IMR-90 (cell line): Measurements from ENCODE around the gene HYDIN. TPM values are rescaled to one million over a fixed set of nuclear protein-coding genes. Genes with fewer than 3 reads are reported as not detected.
"Not testable (repeated sequence)": the region's sequence is repeated elsewhere in the genome, so short reads cannot be mapped to it uniquely, and the experiment has no call there.

Experiments
- ATAC-seq: fragments of 200-7000 bp; cut with Tn5 transposase; 2 replicates; pipeline ENCODE4 v1.9.1; 2020; ENCODE audit warnings: low read depth, mild to moderate bottlenecking, moderate library complexity
- BruUV-seq: library from RNA; stranded (reverse); fragments of 400-500 nt; replicated peaks from 2 replicates; lab custom pipeline; 2021; lab: Mats Ljungman, UMichigan
- CTCF ChIA-PET: fragments of 300-600 bp; formaldehyde crosslinking; extraction: SDS; loops from one replicate; lab custom pipeline; 2021; ENCODE audit warnings: antibody characterized with exemption; lab: Yijun Ruan, JAX
- POLR2A ChIA-PET: fragments of 300-600 bp; sonication (Branson Sonifier 250); formaldehyde crosslinking; loops from one replicate; lab custom pipeline; 2022; ENCODE audit warnings: antibody characterized with exemption; ENCODE audit not compliant: unreplicated experiment; lab: Charles Lee
- DNase-seq: peaks from one replicate; pipeline ENCODE4 v3.0.0; 2013
- H2AFZ ChIP-seq: replicated peaks from 2 replicates; pipeline ENCODE3; 2013; ENCODE audit warnings: low read length, mild to moderate bottlenecking; ENCODE audit not compliant: poor library complexity
- H2AK5ac ChIP-seq: 2 replicates; pipeline ENCODE4 v1.6.1; 2013; ENCODE audit warnings: low read depth, low read length, inconsistent platforms
- H2AK9ac ChIP-seq: replicated peaks from 2 replicates; pipeline ENCODE3; 2013; ENCODE audit warnings: mild to moderate bottlenecking, low read depth, low read length, moderate library complexity; ENCODE audit not compliant: poor library complexity
- H2BK120ac ChIP-seq: 2 replicates; pipeline ENCODE4 v1.6.1; 2013; ENCODE audit warnings: low read depth, low read length, inconsistent platforms
- H2BK15ac ChIP-seq: 3 replicates; pipeline ENCODE4 v1.6.1; 2013; ENCODE audit warnings: low read depth, low read length, inconsistent platforms
- H2BK20ac ChIP-seq: 2 replicates; pipeline ENCODE4 v1.6.1; 2013; ENCODE audit warnings: low read depth, mild to moderate bottlenecking, inconsistent platforms, low read length, moderate library complexity
- H2BK5ac ChIP-seq: 2 replicates; pipeline ENCODE4 v1.6.1; 2013; ENCODE audit warnings: mild to moderate bottlenecking, low read depth, low read length, inconsistent platforms; ENCODE audit not compliant: poor library complexity, severe bottlenecking
- H3K14ac ChIP-seq: replicated peaks from 2 replicates; pipeline ENCODE4 v1.6.1; 2013; ENCODE audit warnings: low read depth, low read length, inconsistent platforms
- H3K18ac ChIP-seq: 2 replicates; pipeline ENCODE4 v1.6.1; 2013; ENCODE audit warnings: low read depth, low read length, control low read depth
- H3K23ac ChIP-seq: 2 replicates; pipeline ENCODE4 v1.6.1; 2013; ENCODE audit warnings: low read depth, low read length, inconsistent platforms
- H3K27ac ChIP-seq: 2 replicates; pipeline ENCODE4 v1.5.1; 2013; ENCODE audit warnings: mild to moderate bottlenecking, control low read depth, low read length; ENCODE audit not compliant: insufficient read depth
- H3K27me3 ChIP-seq: 2 replicates; pipeline ENCODE4 v1.6.1; 2013; ENCODE audit warnings: low read length; ENCODE audit not compliant: control insufficient read depth, insufficient read depth
- H3K36me3 ChIP-seq: 2 replicates; pipeline ENCODE4 v1.6.1; 2013; ENCODE audit warnings: low read length, mixed read lengths; ENCODE audit not compliant: control insufficient read depth, insufficient read depth
- H3K4ac ChIP-seq: 2 replicates; pipeline ENCODE4 v1.6.1; 2013; ENCODE audit warnings: low read depth, low read length, inconsistent platforms
- H3K4me1 ChIP-seq: 2 replicates; pipeline ENCODE4 v1.6.1; 2013; ENCODE audit warnings: low read length, mixed read lengths; ENCODE audit not compliant: control insufficient read depth, insufficient read depth
- H3K4me2 ChIP-seq: 2 replicates; pipeline ENCODE4 v1.6.1; 2013; ENCODE audit warnings: low read depth, mild to moderate bottlenecking, control low read depth, low read length, moderate library complexity
- H3K4me3 ChIP-seq: 2 replicates; pipeline ENCODE4 v1.5.1; 2013; ENCODE audit warnings: low read depth, mild to moderate bottlenecking, control low read depth, low read length, moderate library complexity; ENCODE audit not compliant: insufficient read depth
- H3K56ac ChIP-seq: 2 replicates; pipeline ENCODE4 v1.6.1; 2013; ENCODE audit warnings: low read length, inconsistent platforms; ENCODE audit not compliant: insufficient read depth; ENCODE audit errors: extremely low read depth
- H3K79me1 ChIP-seq, 2 experiments: 2 replicates each; pipeline ENCODE4 v1.6.1; 2013; ENCODE audit warnings: low read length in 2 of 2, inconsistent platforms in 1 of 2, low read depth in 1 of 2
- H3K9ac ChIP-seq: 2 replicates; pipeline ENCODE4 v1.6.1; 2013; ENCODE audit warnings: low read depth, low read length, control low read depth
- H3K9me1 ChIP-seq: 2 replicates; pipeline ENCODE4 v1.6.1; 2013; ENCODE audit warnings: low read length, inconsistent platforms; ENCODE audit not compliant: insufficient read depth
- H3K9me3 ChIP-seq: 2 replicates; pipeline ENCODE4 v1.6.1; 2013; ENCODE audit warnings: low read length; ENCODE audit not compliant: control insufficient read depth, insufficient read depth
- H4K20me1 ChIP-seq: 2 replicates; pipeline ENCODE4 v1.6.1; 2013; ENCODE audit warnings: low read length, inconsistent platforms; ENCODE audit not compliant: insufficient read depth
- H4K5ac ChIP-seq: 2 replicates; pipeline ENCODE4 v1.6.1; 2013; ENCODE audit warnings: mild to moderate bottlenecking, low read depth, low read length, control low read depth
- H4K8ac ChIP-seq, 2 experiments: 2 replicates each; pipeline ENCODE4 v1.6.1; 2013; ENCODE audit warnings: low read depth in 2 of 2, low read length in 2 of 2, control low read depth in 1 of 2, inconsistent platforms in 1 of 2
- H4K91ac ChIP-seq: 2 replicates; pipeline ENCODE4 v1.6.1; 2013; ENCODE audit warnings: low read depth, low read length, inconsistent platforms; ENCODE audit not compliant: insufficient read depth
- WGBS, 2 experiments: methylation state at CpG; one replicate each; pipeline versions ENCODE4 v1.1.5 to v1.1.7; 2013; ENCODE audit warnings: missing lambda C conversion rate in 2 of 2; ENCODE audit not compliant: insufficient read length in 1 of 2; ENCODE audit errors: extremely low coverage in 2 of 2; 5-methylcytosine and 5-hydroxymethylcytosine counted together
- dilution Hi-C: fragments of 300-500 bp; cut with HindIII; formaldehyde crosslinking; loops from one replicate; pipeline ENCODE4 v1.14.3; 2018; ENCODE audit warnings: low sequenced_read_pairs; ENCODE audit not compliant: unreplicated experiment
- in situ Hi-C: fragments of 300-500 bp; cut with MboI; formaldehyde crosslinking; loops from 3 replicates; pipeline ENCODE4 v1.14.3; 2019; ENCODE audit warnings: low sequenced_read_pairs, inconsistent platforms, mixed read lengths
- intact Hi-C: fragments of 100-400 bp; cut with micrococcal nuclease; formaldehyde crosslinking; loops from 2 replicates; pipeline ENCODE4 v1.10.0; 2022
- polyA plus RNA-seq, 3 experiments: library from polyadenylated mRNA; depleted of rRNA; stranded (reverse); fragments of >200 nt; gene quantifications; 2 replicates each; pipeline ENCODE4 v1.2.3, GENCODE V29; 2012; ENCODE audit warnings: low replicate concordance in 1 of 3
- total RNA-seq: library from RNA; depleted of rRNA; stranded (reverse); fragments of >200 nt; gene quantifications from 2 replicates; pipeline ENCODE4 v1.2.3, GENCODE V29; 2012

HYDIN gene
- total and polyA plus RNA-seq, 2 of the 4 experiments (the other 2 are of a cell fraction) = 0.18 to 0.27 TPM

- in situ Hi-C loops, H3K27me3 ChIP-seq: not testable (repeated sequence)
- WGBS, 2 experiments = no CpG with 5 or more reads among the region's 1 CpG
These were observed 150.3 kb downstream of the HYDIN start for GRCh38 chr16:71080262-71080661.

GRCh38 chr16:71070651-71071050 lies 159.9 kb downstream of the HYDIN start:
- H4K91ac ChIP-seq, H4K5ac ChIP-seq, dilution Hi-C loops, ATAC-seq, H2BK5ac ChIP-seq, H3K27me3 ChIP-seq, H3K18ac ChIP-seq, H3K36me3 ChIP-seq, H3K4me1 ChIP-seq, H3K4ac ChIP-seq, H2AK5ac ChIP-seq, H3K9ac ChIP-seq, H4K8ac ChIP-seq, H4K20me1 ChIP-seq, H3K79me1 ChIP-seq, intact Hi-C loops, H2AFZ ChIP-seq, DNase-seq, H2BK15ac ChIP-seq, H3K56ac ChIP-seq, H2BK20ac ChIP-seq, in situ Hi-C loops, H3K27ac ChIP-seq, CTCF ChIA-PET, H3K23ac ChIP-seq, POLR2A ChIA-PET, H3K14ac ChIP-seq, H3K4me3 ChIP-seq, H3K9me1 ChIP-seq, H3K4me2 ChIP-seq, BruUV-seq, H2BK120ac ChIP-seq, H2AK9ac ChIP-seq, H3K9me3 ChIP-seq: not testable (repeated sequence)
- no CpG with 5 or more reads among the region's 1 CpG for WGBS, 2 experiments

More at GRCh38 chr16:71080262-71080661, 150.3 kb downstream of the HYDIN start:
- H3K56ac ChIP-seq, H4K20me1 ChIP-seq, POLR2A ChIA-PET, CTCF ChIA-PET, H2AK9ac ChIP-seq, H3K9me1 ChIP-seq, H2BK20ac ChIP-seq, intact Hi-C loops, H3K4me1 ChIP-seq, H3K9ac ChIP-seq, BruUV-seq, DNase-seq, H3K23ac ChIP-seq, H3K27ac ChIP-seq, H3K4me3 ChIP-seq, H3K4ac ChIP-seq, H3K4me2 ChIP-seq, H3K79me1 ChIP-seq, H2AK5ac ChIP-seq, H3K18ac ChIP-seq, H2AFZ ChIP-seq, H4K91ac ChIP-seq, ATAC-seq, H2BK15ac ChIP-seq, H2BK120ac ChIP-seq, H3K14ac ChIP-seq, H2BK5ac ChIP-seq, H4K5ac ChIP-seq, H3K36me3 ChIP-seq, H3K9me3 ChIP-seq, H4K8ac ChIP-seq, dilution Hi-C loops: not testable (repeated sequence)
